ENCODE data around the gene TTLL9.

The TTLL9 gene

DNA sequence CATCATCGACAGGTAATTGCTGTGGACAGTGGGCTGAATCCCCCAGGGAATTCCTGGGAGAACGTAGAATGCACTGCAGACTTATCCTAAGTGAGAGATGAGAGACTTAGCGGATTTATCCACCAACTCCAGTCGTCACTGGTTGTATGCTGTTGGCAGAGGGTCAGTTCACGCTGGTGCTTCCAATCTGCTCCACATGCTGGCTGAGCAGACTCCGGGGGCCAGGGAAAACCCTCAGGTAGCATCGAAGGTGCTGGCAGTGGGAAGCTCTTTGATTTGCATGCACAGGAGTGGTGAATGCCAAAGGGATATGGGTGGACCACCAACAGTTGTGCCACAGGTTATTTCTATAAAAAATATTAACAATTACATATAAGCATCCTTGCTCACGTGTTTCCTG is 20.2 kb downstream of the TTLL9 start:
- no peak for DNase-seq

DNA sequence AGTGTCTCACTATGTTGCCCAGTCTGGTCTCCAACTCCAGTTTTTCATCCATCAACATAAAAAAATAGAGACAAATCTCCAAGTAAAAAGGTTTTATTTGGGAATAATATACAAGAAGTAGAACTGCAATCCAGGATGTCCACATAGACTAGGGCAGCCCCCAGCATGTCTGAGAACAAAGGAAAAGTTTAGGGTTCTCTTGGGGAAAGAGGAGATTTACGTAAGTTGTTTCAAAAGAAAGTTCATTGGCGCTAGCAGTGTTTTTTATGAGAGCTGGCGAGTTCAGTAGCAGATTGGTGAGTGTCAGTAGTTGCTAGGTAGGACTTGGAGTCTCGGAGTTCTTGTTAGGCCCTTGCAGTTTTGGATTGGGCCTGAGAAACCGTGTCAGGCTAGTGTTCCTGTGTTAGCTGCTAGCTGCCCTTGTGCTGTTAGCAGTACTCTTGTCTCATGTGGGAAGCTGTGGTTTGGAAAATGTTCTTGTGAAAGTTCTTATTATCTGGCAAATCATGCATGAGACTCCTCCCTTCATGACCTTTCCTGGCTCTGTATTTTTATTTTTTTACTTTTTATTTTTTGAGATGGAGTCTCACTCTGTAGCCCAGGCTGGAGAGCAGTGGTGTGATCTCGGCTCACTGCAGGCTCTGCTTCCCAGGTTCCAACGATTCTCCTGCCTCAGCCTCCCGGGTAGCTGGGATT is 24.7 kb downstream of the TTLL9 start:
- peak in 1 of 2 donors; percentile 59 for DNase-seq

- DNase-seq: no peak
These were observed 25.6 kb downstream of the TTLL9 start for GRCh38 chr20:31896049-31896448.

- DNase-seq: no peak
These were observed 27.1 kb downstream of the TTLL9 start for GRCh38 chr20:31897541-31897940.

GRCh38 chr20:31901615-31902014 is 31.2 kb downstream of the TTLL9 start:
- no peak for DNase-seq

DNA sequence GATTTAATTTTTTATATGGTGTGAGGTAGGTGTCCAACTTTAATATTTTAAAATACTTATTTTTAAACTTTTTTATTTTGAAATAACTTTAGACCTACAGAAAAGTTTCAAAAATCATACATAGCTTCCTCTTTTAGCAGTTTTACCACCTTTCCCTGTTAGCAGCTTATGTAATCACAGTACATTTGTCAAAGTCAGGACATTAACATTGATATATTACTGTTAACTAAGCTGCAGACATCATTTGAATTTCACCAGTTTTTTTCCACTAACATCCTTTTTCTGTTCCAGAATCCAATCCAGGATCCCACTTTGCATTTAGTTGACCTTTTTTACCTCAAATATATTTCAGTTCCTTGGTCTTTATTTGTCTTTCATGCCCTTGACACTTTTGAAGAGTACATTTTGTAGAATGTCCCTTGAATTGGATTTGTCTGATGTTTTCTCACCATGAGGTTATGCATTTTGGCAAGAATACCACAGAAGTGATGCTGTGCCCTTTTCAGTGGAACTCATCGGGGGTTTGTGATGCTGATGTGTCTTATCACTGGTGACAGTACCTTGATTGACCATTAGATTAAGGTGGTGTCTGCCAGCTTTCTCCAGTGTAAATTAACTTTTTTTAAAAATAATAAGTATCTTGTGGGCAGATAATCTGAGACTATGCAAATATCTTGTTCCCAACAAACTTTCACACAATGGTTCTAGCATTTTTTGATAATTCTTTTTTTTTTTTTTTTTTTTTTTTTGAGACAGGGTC is 33.4 kb downstream of the TTLL9 start:
- no peak for DNase-seq

DNA sequence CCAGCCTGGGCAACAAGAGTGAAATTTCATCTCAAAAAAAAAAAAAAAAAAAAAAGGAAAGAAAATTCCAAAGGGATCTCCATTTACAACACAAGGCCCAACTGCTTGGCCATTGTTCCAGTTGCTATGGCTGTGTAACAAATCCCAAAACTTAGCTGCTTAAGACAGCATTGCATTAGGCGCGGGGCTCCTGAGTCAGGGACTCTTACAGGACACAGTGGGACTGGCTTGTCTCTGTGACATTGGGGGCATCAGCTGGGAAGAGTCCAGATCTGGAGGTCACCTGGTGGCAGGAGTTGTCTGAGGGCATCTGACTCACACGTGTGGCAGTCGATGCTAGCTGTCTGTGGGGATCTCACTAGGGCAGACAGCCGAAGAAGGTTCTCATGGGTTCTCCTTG is 35.6 kb downstream of the TTLL9 start:
- DNase-seq: no peak

GRCh38 chr20:31907046-31907445 is 36.6 kb downstream of the TTLL9 start:
- DNase-seq: no peak

DNA sequence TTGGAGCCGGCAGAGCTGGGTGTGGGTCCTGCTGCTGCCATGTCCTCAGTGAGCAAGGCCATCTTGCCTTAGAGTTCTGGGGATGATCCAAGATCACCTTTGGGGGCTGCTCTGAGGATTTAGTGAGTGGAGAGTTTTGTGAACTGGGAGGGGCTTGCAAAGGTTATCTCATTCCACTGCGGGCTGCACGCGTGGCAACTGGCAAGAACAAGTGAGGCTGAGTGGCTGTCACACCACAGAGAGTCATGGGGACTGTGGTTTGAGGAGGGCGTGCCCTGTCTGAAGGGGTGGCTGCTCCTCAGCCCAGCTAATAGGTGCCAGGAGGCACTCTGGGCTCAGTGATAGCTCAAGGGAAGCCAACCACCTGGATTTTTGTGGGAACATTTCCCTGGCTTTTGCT is 37.6 kb downstream of the TTLL9 start:
- no peak for DNase-seq

DNA sequence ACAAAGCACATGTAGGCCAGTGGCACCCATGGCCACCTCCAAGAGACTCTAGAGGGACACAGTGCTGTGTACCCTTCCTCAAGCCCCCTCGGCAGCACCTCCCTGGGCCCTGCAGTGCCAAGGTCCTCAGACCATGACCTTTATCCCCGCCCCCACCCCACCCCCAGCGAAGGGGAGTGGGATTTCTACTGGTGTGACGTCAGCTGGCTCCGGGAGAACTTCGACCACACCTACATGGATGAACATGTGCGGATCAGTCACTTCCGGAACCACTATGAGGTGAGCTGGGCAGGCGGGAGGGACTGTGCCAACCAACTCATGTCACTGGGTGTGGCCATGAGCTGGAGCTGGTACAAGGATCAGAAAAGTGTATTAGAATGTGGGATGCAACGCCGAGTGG is 38.0 kb downstream of the TTLL9 start:
- no peak for DNase-seq

GRCh38 chr20:31909253-31910070 is 39.0 kb downstream of the TTLL9 start:
- no peak for DNase-seq

GRCh38 chr20:31910071-31910803 is 39.8 kb downstream of the TTLL9 start:
- DNase-seq: no peak

- no peak for DNase-seq
These were observed 43.2 kb downstream of the TTLL9 start for GRCh38 chr20:31913431-31914157.

- DNase-seq: no peak
These were observed 43.7 kb downstream of the TTLL9 start for GRCh38 chr20:31914170-31914569.

- DNase-seq: no peak
These were observed 45.3 kb downstream of the TTLL9 start for GRCh38 chr20:31915491-31916280.

DNA sequence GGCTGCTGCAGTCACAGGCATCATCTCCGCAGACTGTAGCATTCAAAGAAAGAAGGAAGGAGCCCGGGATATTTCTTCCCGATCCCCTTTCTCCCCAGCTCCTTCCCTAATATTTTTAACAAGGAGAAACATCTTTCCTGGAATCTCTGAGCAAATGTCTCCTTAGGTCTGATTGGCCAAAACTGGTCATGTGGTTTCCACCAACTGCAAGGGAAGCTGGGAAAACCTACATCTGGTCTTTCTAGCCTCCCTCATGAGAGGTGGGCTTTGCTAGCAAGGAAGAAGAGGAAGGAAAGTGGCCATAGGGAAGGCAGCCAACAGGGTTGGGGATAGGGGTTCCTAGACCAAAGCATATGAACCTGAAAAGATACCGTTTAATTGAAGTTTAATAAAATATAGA is 46.3 kb downstream of the TTLL9 start:
- no peak for DNase-seq

DNA sequence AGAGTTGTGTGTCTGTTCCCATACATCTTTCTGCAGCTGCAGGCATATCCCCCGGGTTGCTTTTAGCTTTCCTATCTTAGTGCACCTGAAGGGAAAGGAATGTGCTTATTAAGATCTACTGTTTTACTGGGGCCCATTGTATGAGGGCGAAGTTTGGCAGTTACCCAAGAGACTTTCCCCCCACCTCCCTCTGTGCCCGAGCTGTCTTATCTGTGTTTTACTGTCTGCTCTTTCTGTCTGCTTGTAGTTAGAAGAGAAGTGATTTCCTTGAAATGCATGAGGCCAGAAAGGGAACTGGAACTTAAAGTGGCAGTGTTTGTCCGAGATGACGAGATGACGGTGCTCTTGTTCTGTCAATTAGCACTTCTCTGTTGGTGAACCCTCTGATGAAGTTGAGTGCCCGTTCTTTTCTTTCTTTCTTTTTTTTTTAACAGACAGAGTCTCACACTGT is 47.6 kb downstream of the TTLL9 start:
- peak in 1 of 2 donors; percentile 21 for DNase-seq

- DNase-seq: no peak
These were observed 48.2 kb downstream of the TTLL9 start for GRCh38 chr20:31918466-31919105.

GRCh38 chr20:31919410-31920155 is 49.1 kb downstream of the TTLL9 start:
- no peak for DNase-seq

GRCh38 chr20:31920275-31920855 is 49.9 kb downstream of the TTLL9 start:
- DNase-seq: no peak

Measured in bone marrow (tissue), 2 donors.